Measurements from ENCODE around the gene LGALSL.

The LGALSL gene

DNA sequence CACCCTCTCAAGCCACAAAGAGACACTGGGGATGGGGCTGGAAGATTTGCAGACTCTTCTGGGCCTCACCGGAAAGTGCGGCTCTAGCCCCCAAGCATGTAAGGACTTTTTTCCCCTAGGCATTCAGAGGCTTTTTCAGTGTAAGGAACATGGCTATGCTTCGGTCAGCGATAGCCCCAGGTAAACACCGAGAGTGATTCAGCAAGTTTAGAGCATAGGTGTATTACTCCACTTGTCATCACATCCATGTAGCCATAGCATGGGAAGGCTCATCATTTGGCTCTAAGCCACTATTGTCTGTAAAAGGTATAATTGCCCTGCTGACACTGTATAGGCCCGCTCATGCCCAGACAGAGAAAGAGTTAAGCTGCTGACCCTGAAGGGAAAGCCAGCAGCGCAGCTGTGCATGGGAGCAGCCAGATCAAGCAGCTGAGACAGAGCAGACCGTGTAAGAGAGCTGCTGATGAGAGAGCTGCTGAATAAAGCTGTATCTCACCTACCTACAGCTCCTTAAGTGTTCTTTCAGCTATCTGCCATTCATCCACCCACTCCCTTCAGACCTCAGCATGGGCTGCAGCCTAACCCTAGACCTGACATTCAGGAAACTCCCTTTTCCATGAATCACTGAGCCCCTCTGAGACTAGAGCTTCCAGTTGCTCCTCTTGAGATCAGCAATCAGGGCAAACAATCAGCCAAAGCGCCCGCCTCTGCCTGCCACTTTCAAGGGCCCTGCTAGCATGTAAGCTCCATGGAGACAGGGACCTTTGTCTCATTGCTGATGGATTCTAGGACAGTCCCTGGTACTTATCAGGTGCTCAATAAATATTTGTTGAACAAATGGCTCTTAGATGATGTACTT lies 25.5 kb downstream of the LGALSL start:
- in situ Hi-C loops (cut with HindIII; ENCODE audit: low pct_unique_long_range_greater_than_20kb, low sequenced_read_pairs): no loop called here
- TF ChIP-seq JUND (IDR thresholded peaks at IDR 0.05; ENCODE audit: low read depth): no peak
- DNase-seq (ENCODE audit: low read depth in 1 of 2, low spot score in 1 of 2): no peak

DNA sequence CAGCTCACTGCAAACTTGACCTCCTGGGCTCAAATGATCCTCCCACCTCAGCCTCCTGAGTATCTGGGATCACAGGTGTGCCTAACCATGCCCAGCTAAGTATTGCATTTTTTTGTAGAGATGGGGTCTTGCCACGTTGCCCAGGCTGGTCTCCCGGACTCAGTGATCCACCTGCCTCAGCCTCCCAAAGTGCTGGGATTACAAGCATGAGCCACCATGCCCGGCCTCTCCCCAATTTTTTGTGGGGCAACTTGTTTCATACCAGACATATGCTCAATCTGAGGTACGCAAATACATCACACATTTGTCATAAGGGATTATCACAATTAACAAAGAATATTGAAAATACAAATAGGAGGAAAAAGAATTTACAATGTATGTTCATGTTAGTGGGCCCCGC lies 27.7 kb downstream of the LGALSL start:
- in situ Hi-C loops (cut with HindIII; ENCODE audit: low pct_unique_long_range_greater_than_20kb, low sequenced_read_pairs): no loop called here
- TF ChIP-seq JUND (IDR thresholded peaks at IDR 0.05; ENCODE audit: low read depth): no peak
- DNase-seq (ENCODE audit: low read depth in 1 of 2, low spot score in 1 of 2): no peak

DNA sequence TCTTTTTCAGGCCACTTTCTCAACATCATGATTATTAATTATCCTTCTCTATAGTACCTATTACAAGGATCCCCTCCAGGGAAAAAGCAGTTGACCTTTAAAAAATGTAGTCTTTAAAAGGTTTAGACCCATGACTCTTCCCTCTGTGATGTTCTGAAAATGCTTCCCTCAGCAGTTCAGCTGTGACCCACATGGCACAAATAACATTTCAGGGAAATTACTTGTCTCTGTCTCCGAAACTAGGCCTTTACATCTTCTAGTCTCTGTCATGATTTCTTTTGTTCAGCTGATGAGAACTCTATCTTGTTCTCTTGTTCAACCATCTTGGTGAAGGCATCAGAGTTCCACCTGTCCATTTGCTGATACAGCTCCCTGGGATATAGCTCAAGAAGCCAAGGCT lies 28.3 kb downstream of the LGALSL start:
- no peak for DNase-seq (ENCODE audit: low read depth in 1 of 2, low spot score in 1 of 2)
- in situ Hi-C loops (cut with HindIII; ENCODE audit: low pct_unique_long_range_greater_than_20kb, low sequenced_read_pairs): no loop called here
- TF ChIP-seq JUND (IDR thresholded peaks at IDR 0.05; ENCODE audit: low read depth): no peak

GRCh38 chr2:64482765-64483504 lies 29.0 kb downstream of the LGALSL start:
- in situ Hi-C loops (cut with HindIII; ENCODE audit: low pct_unique_long_range_greater_than_20kb, low sequenced_read_pairs): no loop called here
- TF ChIP-seq JUND (IDR thresholded peaks at IDR 0.05; ENCODE audit: low read depth): no peak
- peak in 1 of 2 experiments; percentile 55 for DNase-seq (ENCODE audit: low read depth in 1 of 2, low spot score in 1 of 2)

GRCh38 chr2:64485331-64485730 lies 31.4 kb downstream of the LGALSL start:
- in situ Hi-C loops (cut with HindIII; ENCODE audit: low pct_unique_long_range_greater_than_20kb, low sequenced_read_pairs): no loop called here
- no peak for TF ChIP-seq JUND (IDR thresholded peaks at IDR 0.05; ENCODE audit: low read depth)
- no peak for DNase-seq (ENCODE audit: low read depth in 1 of 2, low spot score in 1 of 2)

GRCh38 chr2:64485961-64486360 lies 32.0 kb downstream of the LGALSL start:
- in situ Hi-C loops (cut with HindIII; ENCODE audit: low pct_unique_long_range_greater_than_20kb, low sequenced_read_pairs): no loop called here
- no peak for DNase-seq (ENCODE audit: low read depth in 1 of 2, low spot score in 1 of 2)
- TF ChIP-seq JUND (IDR thresholded peaks at IDR 0.05; ENCODE audit: low read depth): no peak

GRCh38 chr2:64487256-64488049 lies 33.5 kb downstream of the LGALSL start:
- no peak for TF ChIP-seq JUND (IDR thresholded peaks at IDR 0.05; ENCODE audit: low read depth)
- in situ Hi-C loops (cut with HindIII; ENCODE audit: low pct_unique_long_range_greater_than_20kb, low sequenced_read_pairs): no loop called here
- DNase-seq (ENCODE audit: low read depth in 1 of 2, low spot score in 1 of 2): no peak

- peak; percentile 25 to 67 for DNase-seq (ENCODE audit: low read depth in 1 of 2, low spot score in 1 of 2)
- TF ChIP-seq JUND (IDR thresholded peaks at IDR 0.05; ENCODE audit: low read depth): no peak
- in situ Hi-C loops (cut with HindIII; ENCODE audit: low pct_unique_long_range_greater_than_20kb, low sequenced_read_pairs): no loop called here
Measured at GRCh38 chr2:64488050-64488974, 34.4 kb downstream of the LGALSL start.

- no peak for DNase-seq (ENCODE audit: low read depth in 1 of 2, low spot score in 1 of 2)
- TF ChIP-seq JUND (IDR thresholded peaks at IDR 0.05; ENCODE audit: low read depth): no peak
- in situ Hi-C loops (cut with HindIII; ENCODE audit: low pct_unique_long_range_greater_than_20kb, low sequenced_read_pairs): no loop called here
Measured at GRCh38 chr2:64489081-64489751, 35.3 kb downstream of the LGALSL start.

DNA sequence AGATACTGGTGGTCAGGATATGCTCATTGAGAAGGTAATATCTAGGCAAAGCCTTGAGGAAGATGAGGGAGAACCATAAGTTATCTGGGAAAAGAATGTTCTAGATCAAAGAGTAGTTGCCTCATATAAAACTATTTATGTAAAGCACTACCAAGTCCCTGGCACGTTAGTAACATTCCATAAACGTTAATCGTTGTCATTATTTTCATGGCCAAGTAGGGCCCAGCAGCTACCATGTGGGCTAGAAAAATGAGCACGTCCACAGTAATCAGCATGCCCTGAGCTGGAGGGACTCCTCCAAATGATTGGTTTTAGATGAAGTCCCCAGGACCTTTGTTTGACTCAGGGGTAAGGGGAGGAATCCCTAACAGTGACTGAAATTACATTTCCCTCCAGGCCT lies 37.5 kb downstream of the LGALSL start:
- DNase-seq (ENCODE audit: low read depth in 1 of 2, low spot score in 1 of 2): no peak
- in situ Hi-C loops (cut with HindIII; ENCODE audit: low pct_unique_long_range_greater_than_20kb, low sequenced_read_pairs): no loop called here
- no peak for TF ChIP-seq JUND (IDR thresholded peaks at IDR 0.05; ENCODE audit: low read depth)

GRCh38 chr2:64492272-64492671 lies 38.3 kb downstream of the LGALSL start:
- TF ChIP-seq JUND (IDR thresholded peaks at IDR 0.05; ENCODE audit: low read depth): no peak

More at GRCh38 chr2:64492272-64492671, 38.3 kb downstream of the LGALSL start:
- in situ Hi-C loops (cut with HindIII; ENCODE audit: low pct_unique_long_range_greater_than_20kb, low sequenced_read_pairs): no loop called here
- DNase-seq (ENCODE audit: low read depth in 1 of 2, low spot score in 1 of 2): no peak
